OCI-LY3 (cell line): ENCODE measurements around the gene BACE2.

Source experiments
- EZH2phosphoT487 ChIP-seq: fragments of 200-600 bp; shearing (Covaris generic); IDR thresholded peaks from 2 replicates; pipeline ENCODE4 v1.6.1; 2018; ENCODE audit warnings: antibody characterized with exemption, mixed run types, low read depth
- TF ChIP-seq, protein P1 (sequence below): fragments of 200-600, 300-600 bp; sonication (generic); IDR thresholded peaks from 2 replicates; pipeline ENCODE4 v1.5.1; 2014; ENCODE audit warnings: antibody characterized with exemption, low read length, low read depth

DNA sequence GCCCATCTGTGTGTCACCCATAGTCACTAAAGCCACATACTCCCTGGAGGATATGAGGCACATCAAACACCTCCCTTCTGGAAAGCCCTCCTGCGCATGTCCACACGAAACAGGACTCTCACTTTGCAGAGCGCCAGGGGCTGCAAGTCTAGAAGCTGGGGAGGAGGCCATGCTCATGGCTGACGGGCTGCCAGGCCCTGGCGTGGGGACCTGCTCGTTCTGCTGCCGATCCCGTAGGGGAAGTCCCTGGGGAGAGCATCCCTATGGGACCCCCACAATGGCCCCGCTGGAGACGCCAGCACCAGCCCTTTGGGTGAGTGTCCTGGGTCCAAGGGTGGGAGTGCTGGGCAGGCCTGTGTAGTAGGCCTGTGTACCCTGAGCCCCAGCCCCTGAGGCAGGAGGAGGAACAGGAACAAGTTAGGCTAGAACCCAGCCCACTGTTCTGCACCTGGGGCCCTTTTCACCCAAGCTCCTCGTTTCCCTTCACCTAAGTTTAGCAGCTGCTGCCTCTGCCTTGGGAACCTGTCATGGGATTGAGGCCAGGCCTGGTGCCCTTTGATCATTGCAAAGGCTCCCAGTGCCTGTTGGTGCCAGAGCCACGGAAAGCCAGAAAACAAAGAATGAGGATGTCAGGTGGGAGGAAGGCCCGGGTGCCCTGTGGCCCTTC is 158.6 kb downstream of the BACE2 start:
- TF ChIP-seq, protein P1, sequence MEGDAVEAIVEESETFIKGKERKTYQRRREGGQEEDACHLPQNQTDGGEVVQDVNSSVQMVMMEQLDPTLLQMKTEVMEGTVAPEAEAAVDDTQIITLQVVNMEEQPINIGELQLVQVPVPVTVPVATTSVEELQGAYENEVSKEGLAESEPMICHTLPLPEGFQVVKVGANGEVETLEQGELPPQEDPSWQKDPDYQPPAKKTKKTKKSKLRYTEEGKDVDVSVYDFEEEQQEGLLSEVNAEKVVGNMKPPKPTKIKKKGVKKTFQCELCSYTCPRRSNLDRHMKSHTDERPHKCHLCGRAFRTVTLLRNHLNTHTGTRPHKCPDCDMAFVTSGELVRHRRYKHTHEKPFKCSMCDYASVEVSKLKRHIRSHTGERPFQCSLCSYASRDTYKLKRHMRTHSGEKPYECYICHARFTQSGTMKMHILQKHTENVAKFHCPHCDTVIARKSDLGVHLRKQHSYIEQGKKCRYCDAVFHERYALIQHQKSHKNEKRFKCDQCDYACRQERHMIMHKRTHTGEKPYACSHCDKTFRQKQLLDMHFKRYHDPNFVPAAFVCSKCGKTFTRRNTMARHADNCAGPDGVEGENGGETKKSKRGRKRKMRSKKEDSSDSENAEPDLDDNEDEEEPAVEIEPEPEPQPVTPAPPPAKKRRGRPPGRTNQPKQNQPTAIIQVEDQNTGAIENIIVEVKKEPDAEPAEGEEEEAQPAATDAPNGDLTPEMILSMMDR: no peak
- no peak for TF ChIP-seq EZH2phosphoT487
